VCaP (cell line): Measurements from ENCODE around the gene ATP1B1.

Source experiments
- H3K27ac ChIP-seq: fragments of 450-650 bp; 2 replicates; pipeline ENCODE4 v1.5.1; 2017
- TF ChIP-seq, protein P1 (sequence below): fragments of 450-650 bp; conservative IDR thresholded peaks from 2 replicates; pipeline ENCODE4 v1.5.1; 2017; ENCODE audit warnings: mild to moderate bottlenecking, moderate library complexity

Gene ATP1B1

GRCh38 chr1:169089776-169090175 is 16.7 kb upstream of the ATP1B1 start:
- no peak overlapping the region for H3K27ac ChIP-seq
- TF ChIP-seq, protein P1, sequence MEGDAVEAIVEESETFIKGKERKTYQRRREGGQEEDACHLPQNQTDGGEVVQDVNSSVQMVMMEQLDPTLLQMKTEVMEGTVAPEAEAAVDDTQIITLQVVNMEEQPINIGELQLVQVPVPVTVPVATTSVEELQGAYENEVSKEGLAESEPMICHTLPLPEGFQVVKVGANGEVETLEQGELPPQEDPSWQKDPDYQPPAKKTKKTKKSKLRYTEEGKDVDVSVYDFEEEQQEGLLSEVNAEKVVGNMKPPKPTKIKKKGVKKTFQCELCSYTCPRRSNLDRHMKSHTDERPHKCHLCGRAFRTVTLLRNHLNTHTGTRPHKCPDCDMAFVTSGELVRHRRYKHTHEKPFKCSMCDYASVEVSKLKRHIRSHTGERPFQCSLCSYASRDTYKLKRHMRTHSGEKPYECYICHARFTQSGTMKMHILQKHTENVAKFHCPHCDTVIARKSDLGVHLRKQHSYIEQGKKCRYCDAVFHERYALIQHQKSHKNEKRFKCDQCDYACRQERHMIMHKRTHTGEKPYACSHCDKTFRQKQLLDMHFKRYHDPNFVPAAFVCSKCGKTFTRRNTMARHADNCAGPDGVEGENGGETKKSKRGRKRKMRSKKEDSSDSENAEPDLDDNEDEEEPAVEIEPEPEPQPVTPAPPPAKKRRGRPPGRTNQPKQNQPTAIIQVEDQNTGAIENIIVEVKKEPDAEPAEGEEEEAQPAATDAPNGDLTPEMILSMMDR: no peak

- H3K27ac ChIP-seq: no peak overlapping the region
- TF ChIP-seq, protein P1: no peak
Observed at GRCh38 chr1:169090308-169090899, 16.1 kb upstream of the ATP1B1 start.

DNA sequence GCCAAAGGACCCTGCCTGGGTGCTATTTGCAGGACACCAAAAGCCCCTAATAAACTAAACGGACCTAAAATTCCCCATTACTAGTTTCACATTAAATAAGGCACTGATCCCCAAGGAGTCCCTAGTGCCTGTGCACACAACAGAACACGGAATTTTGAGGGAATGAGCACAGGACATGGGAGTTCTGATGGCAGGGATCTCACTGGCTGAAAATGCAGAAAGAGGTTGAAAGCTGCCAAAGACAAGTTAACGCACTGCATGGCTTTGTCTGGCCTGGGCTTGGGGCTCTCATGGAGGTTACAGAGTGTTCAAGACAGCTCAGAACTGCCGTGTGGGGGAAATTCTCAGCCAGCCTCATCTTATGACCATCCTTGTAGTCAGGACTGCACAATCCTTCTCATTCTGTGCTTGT is 15.6 kb upstream of the ATP1B1 start:
- TF ChIP-seq, protein P1: no peak
- no peak overlapping the region for H3K27ac ChIP-seq

DNA sequence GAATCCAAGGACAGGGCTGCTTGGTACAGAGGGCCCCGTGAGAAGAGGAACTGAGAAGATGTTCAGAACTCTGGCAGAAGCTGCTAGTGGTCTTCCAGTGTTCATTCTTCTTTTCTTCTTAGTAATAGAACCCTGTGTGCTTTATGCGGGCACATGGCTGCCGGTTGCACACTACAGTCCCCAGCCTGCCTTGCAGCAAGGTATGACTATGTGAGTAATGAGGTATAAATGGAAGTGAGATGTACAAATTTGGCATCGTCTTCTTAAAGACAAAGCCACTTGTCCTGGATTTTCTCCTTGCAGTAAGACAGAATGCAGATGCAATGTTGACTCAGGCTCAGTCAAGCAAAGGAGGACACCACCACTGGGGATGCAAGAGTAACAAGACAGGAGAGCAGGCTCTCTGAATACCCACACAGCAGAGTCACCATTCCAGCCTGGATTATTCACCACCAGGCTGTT is 15.0 kb upstream of the ATP1B1 start:
- H3K27ac ChIP-seq: no peak overlapping the region
- TF ChIP-seq, protein P1: no peak

GRCh38 chr1:169092399-169092798 is 14.1 kb upstream of the ATP1B1 start:
- H3K27ac ChIP-seq: no peak overlapping the region
- TF ChIP-seq, protein P1: no peak

GRCh38 chr1:169094897-169095569 is 11.5 kb upstream of the ATP1B1 start:
- TF ChIP-seq, protein P1: no peak
- no peak overlapping the region for H3K27ac ChIP-seq

DNA sequence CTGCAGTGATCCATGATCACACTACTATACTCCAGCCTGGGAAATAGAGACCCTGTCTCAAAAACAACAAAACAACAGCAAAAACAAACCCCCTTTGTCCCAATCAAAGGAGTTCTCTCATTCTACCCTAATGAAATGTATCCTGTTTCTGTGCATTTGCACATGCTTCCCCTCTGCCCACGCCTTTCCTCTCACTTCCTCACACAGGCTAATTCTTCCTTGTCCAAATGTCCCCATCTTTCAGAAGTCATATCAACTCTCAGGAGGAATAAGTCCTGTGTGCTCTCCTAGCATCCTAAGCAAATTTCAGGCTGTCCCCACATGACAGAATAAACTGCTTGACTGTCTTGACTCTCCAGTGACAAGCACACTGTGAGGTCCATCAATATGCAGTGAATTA is 8.1 kb upstream of the ATP1B1 start:
- H3K27ac ChIP-seq: no peak overlapping the region
- TF ChIP-seq, protein P1: no peak
